ENCODE results near the gene PTPN11.
"Not testable (repeated sequence)": the region's sequence is repeated elsewhere in the genome, so short reads cannot be mapped to it uniquely, and the experiment has no call there.

The PTPN11 gene

GRCh38 chr12:112409064-112409905 lies 9.5 kb upstream of the PTPN11 start, which contains the start of gene RPL6:
Gene RPL6 (minus strand): TSS chr12:112409605. CDS start chr12:112408656, 949 bp downstream.
- peak within 1 kb of the TSS; percentile 98 for H3K27ac ChIP-seq (ENCODE audit: insufficient read depth, low read depth, low read length, poor library complexity, severe bottlenecking)
- H3K4me1 ChIP-seq (ENCODE audit: control insufficient read depth, insufficient read depth, low read length) = peaks cover 5% of the 10 kb centered on the region
- no peaks in the 10 kb centered on the region for H3K27me3 ChIP-seq (ENCODE audit: control insufficient read depth, insufficient read depth, low read length, poor library complexity, severe bottlenecking)
- peaks cover 31% of the 10 kb centered on the region for H3K36me3 ChIP-seq (ENCODE audit: control insufficient read depth, insufficient read depth, low read length)
- H3K9me3 ChIP-seq (ENCODE audit: control insufficient read depth, low read length) = no peaks in the 10 kb centered on the region
- peak within 1 kb of the TSS; percentile 99 for H3K4me3 ChIP-seq (ENCODE audit: insufficient read depth, low read depth, low read length)
- 12 to 14% methylated on average over 46 of the region's 46 CpGs for whole genome bisulfite sequencing, 2 experiments

- H3K4me3 ChIP-seq (ENCODE audit: insufficient read depth, low read depth, low read length) = no peak overlapping the region
Observed at GRCh38 chr12:112409906-112410244, 8.9 kb upstream of the PTPN11 start.

GRCh38 chr12:112413855-112414625 lies 4.7 kb upstream of the PTPN11 start:
- Histone ChIP-seq H3K4me3 (ENCODE audit: insufficient read depth, low read depth, low read length) (no peak overlapping the region), H3K4me1 (ENCODE audit: control insufficient read depth, insufficient read depth, low read length) (no peaks in the 10 kb centered on the region), H3K36me3 (ENCODE audit: control insufficient read depth, insufficient read depth, low read length) (no peaks in the 10 kb centered on the region), H3K27me3 (ENCODE audit: control insufficient read depth, insufficient read depth, low read length, poor library complexity, severe bottlenecking) (no peaks in the 10 kb centered on the region), H3K9me3 (ENCODE audit: control insufficient read depth, low read length) (no peaks in the 10 kb centered on the region), H3K27ac (ENCODE audit: insufficient read depth, low read depth, low read length, poor library complexity, severe bottlenecking) (no peak overlapping the region)
- 60 to 78% methylated on average over 2 of the region's 2 CpGs for WGBS, 2 experiments

More at GRCh38 chr12:112409906-112410244, 8.9 kb upstream of the PTPN11 start:
- peaks cover 31% of the 10 kb centered on the region for H3K36me3 ChIP-seq (ENCODE audit: control insufficient read depth, insufficient read depth, low read length)
- no peak overlapping the region for H3K27ac ChIP-seq (ENCODE audit: insufficient read depth, low read depth, low read length, poor library complexity, severe bottlenecking)
- peaks cover 5% of the 10 kb centered on the region for H3K4me1 ChIP-seq (ENCODE audit: control insufficient read depth, insufficient read depth, low read length)
- 92 to 98% methylated on average over 9 to 13 of the region's 14 CpGs for WGBS, 2 experiments
- no peaks in the 10 kb centered on the region for H3K27me3 ChIP-seq (ENCODE audit: control insufficient read depth, insufficient read depth, low read length, poor library complexity, severe bottlenecking)
- no peaks in the 10 kb centered on the region for H3K9me3 ChIP-seq (ENCODE audit: control insufficient read depth, low read length)

GRCh38 chr12:112415457-112415856 lies 3.3 kb upstream of the PTPN11 start:
- 80 to 92% methylated on average over 4 of the region's 4 CpGs for WGBS, 2 experiments

GRCh38 chr12:112418273-112418607 lies 507 bp upstream of the PTPN11 start:
- H3K4me1 ChIP-seq (ENCODE audit: control insufficient read depth, insufficient read depth, low read length) = no peaks in the 10 kb centered on the region
- no peaks in the 10 kb centered on the region for H3K9me3 ChIP-seq (ENCODE audit: control insufficient read depth, low read length)
- H3K27ac ChIP-seq (ENCODE audit: insufficient read depth, low read depth, low read length, poor library complexity, severe bottlenecking) = peak overlapping the region; percentile 85
- WGBS, 2 experiments = 8% methylated on average over 18 of the region's 18 CpGs
- H3K36me3 ChIP-seq (ENCODE audit: control insufficient read depth, insufficient read depth, low read length) = no peaks in the 10 kb centered on the region
- H3K27me3 ChIP-seq (ENCODE audit: control insufficient read depth, insufficient read depth, low read length, poor library complexity, severe bottlenecking) = no peaks in the 10 kb centered on the region
- peak overlapping the region; percentile 97 for H3K4me3 ChIP-seq (ENCODE audit: insufficient read depth, low read depth, low read length)

More at GRCh38 chr12:112415457-112415856, 3.3 kb upstream of the PTPN11 start:
- H3K9me3 ChIP-seq (ENCODE audit: control insufficient read depth, low read length); H3K36me3 ChIP-seq (ENCODE audit: control insufficient read depth, insufficient read depth, low read length); H3K27ac ChIP-seq (ENCODE audit: insufficient read depth, low read depth, low read length, poor library complexity, severe bottlenecking); H3K27me3 ChIP-seq (ENCODE audit: control insufficient read depth, insufficient read depth, low read length, poor library complexity, severe bottlenecking); H3K4me1 ChIP-seq (ENCODE audit: control insufficient read depth, insufficient read depth, low read length); H3K4me3 ChIP-seq (ENCODE audit: insufficient read depth, low read depth, low read length): not testable (repeated sequence)

- 5 to 10% methylated on average over 27 to 31 of the region's 31 CpGs for WGBS, 2 experiments
- Histone ChIP-seq H3K36me3 (ENCODE audit: control insufficient read depth, insufficient read depth, low read length) (no peaks in the 10 kb centered on the region), H3K27me3 (ENCODE audit: control insufficient read depth, insufficient read depth, low read length, poor library complexity, severe bottlenecking) (no peaks in the 10 kb centered on the region), H3K4me1 (ENCODE audit: control insufficient read depth, insufficient read depth, low read length) (no peaks in the 10 kb centered on the region), H3K27ac (ENCODE audit: insufficient read depth, low read depth, low read length, poor library complexity, severe bottlenecking) (peak overlapping the region; percentile 85), H3K9me3 (ENCODE audit: control insufficient read depth, low read length) (no peaks in the 10 kb centered on the region), H3K4me3 (ENCODE audit: insufficient read depth, low read depth, low read length) (peak overlapping the region; percentile 97)
Observed at GRCh38 chr12:112419297-112420133, 768 bp downstream of the PTPN11 start.

- WGBS, 2 experiments = 94 to 100% methylated on average over 3 of the region's 3 CpGs
- Histone ChIP-seq H3K9me3 (ENCODE audit: control insufficient read depth, low read length) (no peaks in the 10 kb centered on the region), H3K27me3 (ENCODE audit: control insufficient read depth, insufficient read depth, low read length, poor library complexity, severe bottlenecking) (no peaks in the 10 kb centered on the region), H3K27ac (ENCODE audit: insufficient read depth, low read depth, low read length, poor library complexity, severe bottlenecking) (no peak overlapping the region), H3K4me3 (ENCODE audit: insufficient read depth, low read depth, low read length) (no peak overlapping the region), H3K4me1 (ENCODE audit: control insufficient read depth, insufficient read depth, low read length) (no peaks in the 10 kb centered on the region), H3K36me3 (ENCODE audit: control insufficient read depth, insufficient read depth, low read length) (no peaks in the 10 kb centered on the region)
Observed at GRCh38 chr12:112420740-112421139, 2.0 kb downstream of the PTPN11 start.

GRCh38 chr12:112421363-112421762 lies 2.6 kb downstream of the PTPN11 start:
- 90 to 95% methylated on average over 1 of the region's 1 CpG for WGBS, 2 experiments
- H3K27me3 ChIP-seq (ENCODE audit: control insufficient read depth, insufficient read depth, low read length, poor library complexity, severe bottlenecking) = no peaks in the 10 kb centered on the region
- H3K9me3 ChIP-seq (ENCODE audit: control insufficient read depth, low read length) = no peaks in the 10 kb centered on the region
- no peak overlapping the region for H3K4me3 ChIP-seq (ENCODE audit: insufficient read depth, low read depth, low read length)
- no peak overlapping the region for H3K27ac ChIP-seq (ENCODE audit: insufficient read depth, low read depth, low read length, poor library complexity, severe bottlenecking)
- H3K36me3 ChIP-seq (ENCODE audit: control insufficient read depth, insufficient read depth, low read length) = no peaks in the 10 kb centered on the region
- H3K4me1 ChIP-seq (ENCODE audit: control insufficient read depth, insufficient read depth, low read length) = no peaks in the 10 kb centered on the region

- Histone ChIP-seq H3K9me3 (ENCODE audit: control insufficient read depth, low read length) (no peaks in the 10 kb centered on the region), H3K4me3 (ENCODE audit: insufficient read depth, low read depth, low read length) (no peak overlapping the region), H3K4me1 (ENCODE audit: control insufficient read depth, insufficient read depth, low read length) (no peaks in the 10 kb centered on the region), H3K27me3 (ENCODE audit: control insufficient read depth, insufficient read depth, low read length, poor library complexity, severe bottlenecking) (no peaks in the 10 kb centered on the region), H3K36me3 (ENCODE audit: control insufficient read depth, insufficient read depth, low read length) (no peaks in the 10 kb centered on the region), H3K27ac (ENCODE audit: insufficient read depth, low read depth, low read length, poor library complexity, severe bottlenecking) (no peak overlapping the region)
- 88 to 89% methylated on average over 5 of the region's 5 CpGs for WGBS, 2 experiments
Observed at GRCh38 chr12:112422531-112422930, 3.8 kb downstream of the PTPN11 start.

GRCh38 chr12:112424126-112424525 lies 5.4 kb downstream of the PTPN11 start:
- WGBS, 2 experiments = 93 to 95% methylated on average over 3 of the region's 3 CpGs
- H3K36me3 ChIP-seq (ENCODE audit: control insufficient read depth, insufficient read depth, low read length) = no peaks in the 10 kb centered on the region
- no peaks in the 10 kb centered on the region for H3K9me3 ChIP-seq (ENCODE audit: control insufficient read depth, low read length)
- H3K27me3 ChIP-seq (ENCODE audit: control insufficient read depth, insufficient read depth, low read length, poor library complexity, severe bottlenecking) = no peaks in the 10 kb centered on the region
- no peaks in the 10 kb centered on the region for H3K4me1 ChIP-seq (ENCODE audit: control insufficient read depth, insufficient read depth, low read length)
- H3K27ac ChIP-seq (ENCODE audit: insufficient read depth, low read depth, low read length, poor library complexity, severe bottlenecking) = no peak overlapping the region
- no peak overlapping the region for H3K4me3 ChIP-seq (ENCODE audit: insufficient read depth, low read depth, low read length)

Measured in ectodermal cell (in vitro differentiated cells).